ENCODE results near the gene MICA.
"Not testable (repeated sequence)": the region's sequence is repeated elsewhere in the genome, so short reads cannot be mapped to it uniquely, and the experiment has no call there.

The MICA gene

GRCh38 chr6:31383149-31383548 lies 20.2 kb upstream of the MICA start:
- no peak for DNase-seq

GRCh38 chr6:31385041-31385440 lies 18.4 kb upstream of the MICA start:
- DNase-seq = no peak

DNA sequence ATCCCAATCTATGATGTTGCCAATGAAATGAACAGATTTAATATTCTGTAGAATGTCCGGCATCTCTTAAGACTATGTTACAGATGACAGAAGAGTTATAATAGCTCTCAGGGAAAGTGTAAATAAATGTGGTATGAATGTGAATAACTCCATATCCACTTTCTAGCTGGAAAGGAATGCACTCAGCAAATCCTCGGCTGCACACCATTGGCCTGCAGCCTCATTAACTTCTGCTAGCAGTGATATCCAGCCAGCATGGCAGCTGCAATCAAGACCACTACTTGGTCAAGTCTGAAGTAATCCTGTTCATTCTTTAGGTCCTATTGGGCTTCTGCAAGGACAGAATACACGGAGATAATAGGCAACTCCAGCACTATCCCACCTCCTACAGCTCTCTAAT lies 17.3 kb upstream of the MICA start:
- no peak for DNase-seq

GRCh38 chr6:31386977-31387376 lies 16.4 kb upstream of the MICA start:
- no peak for DNase-seq

DNA sequence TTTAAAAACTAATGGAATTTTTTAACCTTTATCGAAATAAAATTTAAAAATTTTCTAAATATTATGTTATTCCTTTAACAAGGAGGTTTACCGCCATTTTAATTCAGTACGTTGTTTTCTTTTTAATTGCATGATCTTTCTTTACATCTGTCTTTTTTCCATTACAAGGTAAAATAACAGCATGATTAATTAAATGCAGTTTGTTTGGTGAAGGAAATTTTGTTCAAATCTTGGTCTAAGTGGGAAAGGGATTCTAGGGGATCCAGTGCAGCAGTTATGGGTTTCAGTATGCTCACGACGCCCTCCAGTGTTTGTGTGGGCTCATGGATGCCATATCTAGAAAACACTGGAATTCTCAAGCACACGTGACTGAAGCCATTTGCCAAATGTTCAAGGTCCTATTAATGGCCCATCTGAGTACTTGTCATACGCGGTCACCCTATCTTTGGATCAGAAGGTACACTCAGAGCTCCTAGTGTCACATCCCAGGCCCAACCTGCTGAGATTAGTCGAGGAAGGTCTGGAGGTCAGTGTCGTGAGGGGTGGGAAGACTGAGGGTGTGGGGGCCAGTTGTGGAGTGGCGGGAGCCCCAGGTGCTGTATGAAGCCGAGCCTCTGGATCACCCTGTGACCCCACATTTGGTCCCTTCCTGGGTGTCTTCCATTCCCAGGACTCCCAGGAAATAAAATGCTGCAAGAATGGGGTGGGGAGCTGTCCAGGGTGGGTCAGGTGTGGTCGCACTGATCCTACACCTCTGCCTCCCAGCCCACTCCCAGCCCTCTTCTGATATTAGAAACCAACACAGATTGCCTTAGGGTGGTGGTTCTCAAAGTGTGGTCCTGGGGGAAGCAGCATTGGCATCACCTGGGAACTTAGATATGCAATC lies 14.2 kb upstream of the MICA start:
- not testable (repeated sequence) for DNase-seq

DNA sequence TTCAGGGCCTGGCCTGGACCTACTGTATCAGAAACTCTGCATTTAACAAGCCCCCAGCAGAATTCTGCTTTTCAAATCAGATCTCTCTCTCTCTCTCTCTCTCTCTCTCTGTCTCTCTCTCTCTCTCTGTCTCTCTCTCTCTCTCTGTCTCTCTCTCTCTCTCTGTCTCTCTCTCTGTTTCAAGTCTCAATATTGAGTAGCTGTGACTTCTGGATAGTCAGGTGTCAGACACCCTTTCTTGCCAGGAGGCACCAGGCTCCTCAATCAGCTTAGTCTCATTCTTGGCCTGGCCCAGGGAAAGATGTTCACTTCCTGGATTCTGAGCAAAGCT lies 13.6 kb upstream of the MICA start:
- DNase-seq = not testable (repeated sequence)

- no peak for DNase-seq
These were observed 9.5 kb upstream of the MICA start for GRCh38 chr6:31393932-31394331.

- no peak for DNase-seq
These were observed 9.0 kb upstream of the MICA start for GRCh38 chr6:31394381-31394780.

DNA sequence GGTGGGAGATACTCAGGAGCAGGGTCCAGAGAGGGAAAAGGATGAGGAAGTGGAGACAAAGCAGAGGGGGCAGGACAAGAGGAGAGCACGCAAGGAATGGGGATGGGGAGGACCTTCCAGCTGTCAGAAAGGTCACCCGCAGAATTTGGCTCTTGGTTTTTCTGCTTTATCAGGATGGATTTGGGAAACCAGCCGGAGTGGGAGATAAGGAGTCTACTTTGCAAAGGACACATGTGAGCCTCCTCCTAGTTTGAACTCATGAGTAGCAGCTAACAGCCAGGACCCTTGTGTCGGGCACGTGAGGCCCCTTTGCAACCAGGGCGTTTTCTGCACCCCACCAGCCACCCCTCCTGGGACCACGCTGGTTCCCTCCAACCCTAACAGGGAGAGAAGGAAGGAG lies 7.6 kb upstream of the MICA start:
- no peak for DNase-seq

DNA sequence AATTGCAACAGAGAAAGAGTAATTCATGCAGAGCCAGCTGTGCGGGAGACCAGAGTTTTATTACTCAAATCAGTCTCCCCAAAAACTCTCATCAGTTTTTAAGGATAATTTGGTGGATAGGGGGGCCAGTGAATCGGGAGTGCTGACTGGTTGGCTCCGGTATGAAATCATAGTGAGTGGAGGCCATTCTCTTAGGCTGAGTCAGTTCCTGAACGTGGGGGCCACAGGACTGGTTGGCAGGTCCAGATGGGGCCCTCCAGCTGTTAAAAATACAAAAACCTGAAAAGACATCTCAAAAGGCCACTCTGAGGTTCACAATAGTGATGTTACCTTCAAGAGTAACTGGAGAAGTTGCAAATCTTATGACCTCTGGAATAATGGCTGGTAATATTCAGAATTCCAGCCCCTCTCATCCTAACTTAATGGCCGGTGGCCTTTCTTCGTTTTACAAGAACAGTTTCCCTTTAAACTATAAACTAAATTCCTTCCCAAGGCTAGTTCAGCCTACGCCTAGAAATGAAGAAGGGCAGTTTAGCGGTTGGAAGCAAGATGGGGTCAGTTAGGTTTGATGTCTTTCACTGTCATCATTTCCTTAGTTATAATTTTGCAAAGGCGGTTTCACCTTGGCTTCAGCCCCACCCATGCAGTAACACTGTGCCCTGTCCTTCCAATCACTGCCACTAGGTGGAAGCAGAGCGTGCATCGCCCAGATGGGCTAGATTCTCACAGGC lies 6.8 kb upstream of the MICA start:
- peak; percentile 86 for DNase-seq

GRCh38 chr6:31397153-31397499 lies 6.3 kb upstream of the MICA start:
- DNase-seq = not testable (repeated sequence)

GRCh38 chr6:31397901-31398525 lies 5.4 kb upstream of the MICA start:
- DNase-seq = no peak

GRCh38 chr6:31399589-31400466 lies 3.6 kb upstream of the MICA start:
- DNase-seq = peak; percentile 55

- DNase-seq = peak; percentile 66
These were observed 2.7 kb upstream of the MICA start for GRCh38 chr6:31400467-31401289.

GRCh38 chr6:31401403-31401802 lies 2.0 kb upstream of the MICA start:
- no peak for DNase-seq

GRCh38 chr6:31402324-31403282 lies 792 bp upstream of the MICA start:
- peak; percentile 19 for DNase-seq

DNA sequence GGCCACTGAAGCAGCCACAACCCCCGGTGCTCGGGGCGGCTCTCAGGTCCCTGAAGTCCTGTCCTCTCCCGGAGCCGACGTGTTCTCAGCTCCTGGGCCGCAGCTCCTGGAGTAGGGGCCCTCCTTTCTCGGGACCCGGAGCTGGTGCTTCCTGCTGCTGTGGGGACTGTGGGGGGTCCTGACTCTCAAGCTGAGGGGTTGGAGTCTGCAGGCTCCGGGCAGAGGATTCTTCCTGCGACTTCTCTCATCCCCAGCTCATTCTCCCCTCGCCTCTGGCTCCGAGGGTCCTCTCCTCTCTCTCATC lies 618 bp downstream of the MICA start:
- DNase-seq = not testable (repeated sequence)

- DNase-seq = no peak
These were observed 2.6 kb downstream of the MICA start for GRCh38 chr6:31405996-31406395.

- DNase-seq = no peak
These were observed 4.3 kb downstream of the MICA start for GRCh38 chr6:31407699-31408098.

- DNase-seq = no peak
These were observed 9.1 kb downstream of the MICA start for GRCh38 chr6:31412506-31412905.

DNA sequence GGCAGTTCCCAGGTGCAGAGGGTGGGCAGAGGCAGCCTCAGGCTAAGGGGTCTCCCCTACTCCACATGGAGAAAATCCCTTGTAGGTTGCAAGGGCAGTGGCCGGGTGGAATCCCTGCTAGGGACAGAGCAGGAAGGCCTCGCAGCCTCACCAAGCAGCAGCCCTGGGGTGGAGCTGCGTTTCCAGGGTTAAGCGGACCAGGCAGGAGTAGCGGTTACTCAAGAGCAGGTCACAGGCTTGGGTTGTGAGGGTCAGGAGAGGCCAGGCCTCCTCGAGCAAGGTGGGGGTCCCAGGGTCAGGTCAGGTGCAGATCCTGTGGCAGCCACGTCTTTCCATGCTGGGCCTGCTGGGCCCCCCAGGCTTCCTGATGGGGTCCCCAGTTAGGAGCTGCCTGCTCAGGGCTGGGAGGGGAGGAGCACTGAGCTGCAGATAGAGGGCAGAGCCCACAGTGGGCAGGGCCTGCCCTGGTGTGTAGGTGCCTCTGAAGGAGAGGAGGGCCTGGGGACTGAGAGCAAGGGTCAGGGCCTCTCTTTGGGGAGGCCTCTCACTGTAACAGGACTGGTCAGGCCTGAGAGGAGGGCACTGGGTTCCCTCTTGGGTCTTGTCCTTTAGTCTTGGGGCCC lies 10.9 kb downstream of the MICA start:
- DNase-seq = not testable (repeated sequence)

All from activated naive CD4-positive, alpha-beta T cell treated with anti-CD3 and anti-CD28 coated beads, Interleukin-2, amount 50 U/mL, for 16 hours (primary cell).